Measurements from ENCODE around the gene FALEC. TPM values are rescaled to one million over a fixed set of nuclear protein-coding genes. Genes with fewer than 3 reads are reported as not detected.

Gene FALEC
- total RNA-seq, 6 experiments from 2014 or later, result not detected

GRCh38 chr1:150473659-150474058 is 41.9 kb upstream of the FALEC start:
- no peaks in the 10 kb centered on the region for H3K27me3 ChIP-seq
- peaks cover 0 to 20% (median 8%) of the 10 kb centered on the region in 4 donors for H3K36me3 ChIP-seq
- 4% methylated on average over 4 of the region's 4 CpGs for WGBS (ENCODE audit: insufficient coverage, low coverage, low lambda C conversion rate, missing lambda C conversion rate)
- intact Hi-C loops (cut with DNase I), result no loop called here
- no peak for TF ChIP-seq POLR2A (IDR thresholded peaks at IDR 0.05)
- TF ChIP-seq, protein P1, sequence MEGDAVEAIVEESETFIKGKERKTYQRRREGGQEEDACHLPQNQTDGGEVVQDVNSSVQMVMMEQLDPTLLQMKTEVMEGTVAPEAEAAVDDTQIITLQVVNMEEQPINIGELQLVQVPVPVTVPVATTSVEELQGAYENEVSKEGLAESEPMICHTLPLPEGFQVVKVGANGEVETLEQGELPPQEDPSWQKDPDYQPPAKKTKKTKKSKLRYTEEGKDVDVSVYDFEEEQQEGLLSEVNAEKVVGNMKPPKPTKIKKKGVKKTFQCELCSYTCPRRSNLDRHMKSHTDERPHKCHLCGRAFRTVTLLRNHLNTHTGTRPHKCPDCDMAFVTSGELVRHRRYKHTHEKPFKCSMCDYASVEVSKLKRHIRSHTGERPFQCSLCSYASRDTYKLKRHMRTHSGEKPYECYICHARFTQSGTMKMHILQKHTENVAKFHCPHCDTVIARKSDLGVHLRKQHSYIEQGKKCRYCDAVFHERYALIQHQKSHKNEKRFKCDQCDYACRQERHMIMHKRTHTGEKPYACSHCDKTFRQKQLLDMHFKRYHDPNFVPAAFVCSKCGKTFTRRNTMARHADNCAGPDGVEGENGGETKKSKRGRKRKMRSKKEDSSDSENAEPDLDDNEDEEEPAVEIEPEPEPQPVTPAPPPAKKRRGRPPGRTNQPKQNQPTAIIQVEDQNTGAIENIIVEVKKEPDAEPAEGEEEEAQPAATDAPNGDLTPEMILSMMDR (IDR thresholded peaks at IDR 0.05), result no peak
- peak; percentile 86 to 93 (median 92) for ATAC-seq
- peak overlapping the region in 2 of 3 donors; percentile 58 to 63 for H3K27ac ChIP-seq
- H3K4me1 ChIP-seq, result peaks cover 0 to 89% (median 30%) of the 10 kb centered on the region in 4 donors
- H3K9me3 ChIP-seq, result no peaks in the 10 kb centered on the region
- no peak overlapping the region for H3K4me3 ChIP-seq
- DNase-seq, result peak; percentile 67 to 85 (median 80)

- no peak for TF ChIP-seq POLR2A (IDR thresholded peaks at IDR 0.05)
- TF ChIP-seq, protein P1 (IDR thresholded peaks at IDR 0.05), result no peak
- DNase-seq (no peak), ATAC-seq (no peak)
- Histone ChIP-seq H3K9me3 (no peaks in the 10 kb centered on the region), H3K36me3 (peaks cover 0 to 20% (median 8%) of the 10 kb centered on the region in 4 donors), H3K4me3 (no peak overlapping the region), H3K27me3 (no peaks in the 10 kb centered on the region), H3K4me1 (peaks cover 0 to 89% (median 29%) of the 10 kb centered on the region in 4 donors), H3K27ac (peak overlapping the region in 2 of 3 donors; percentile 58 to 63)
- WGBS (ENCODE audit: insufficient coverage, low coverage, low lambda C conversion rate, missing lambda C conversion rate), result 29% methylated on average over 4 of the region's 4 CpGs
- intact Hi-C loops (cut with DNase I), result no loop called here
These were observed 40.7 kb upstream of the FALEC start for GRCh38 chr1:150474869-150475268.

DNA sequence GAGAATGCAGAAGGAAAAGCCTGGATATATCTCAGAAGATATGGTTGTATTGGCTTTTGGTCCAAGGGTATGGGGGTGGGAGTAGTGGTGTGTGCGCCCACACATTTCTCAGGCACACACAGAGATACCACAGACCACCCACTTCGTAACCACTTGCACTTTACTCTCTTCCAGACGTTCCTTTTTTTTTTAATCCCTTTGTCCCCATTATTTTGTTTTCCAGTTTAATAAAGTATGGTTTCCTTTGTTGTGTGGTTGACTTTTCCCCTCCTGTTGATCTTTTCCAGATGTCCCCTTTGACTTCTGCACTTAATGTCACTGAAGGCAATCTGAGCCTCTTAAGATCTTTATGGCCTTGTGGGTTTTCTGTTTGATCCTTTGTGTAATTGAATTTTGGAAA is 38.8 kb upstream of the FALEC start:
- 77% methylated on average over 3 of the region's 3 CpGs for WGBS (ENCODE audit: insufficient coverage, low coverage, low lambda C conversion rate, missing lambda C conversion rate)
- no peak for DNase-seq

GRCh38 chr1:150477320-150477719 is 38.2 kb upstream of the FALEC start:
- no peaks in the 10 kb centered on the region for H3K9me3 ChIP-seq
- no peak for TF ChIP-seq POLR2A (IDR thresholded peaks at IDR 0.05)
- TF ChIP-seq, protein P1 (IDR thresholded peaks at IDR 0.05), result no peak
- no peaks in the 10 kb centered on the region for H3K27me3 ChIP-seq
- H3K4me3 ChIP-seq, result no peak overlapping the region
- ATAC-seq (no peak), DNase-seq (no peak)
- peak overlapping the region in 1 of 3 donors; percentile 27 for H3K27ac ChIP-seq
- peaks cover 0 to 1% (median 0%) of the 10 kb centered on the region in 4 donors for H3K36me3 ChIP-seq
- peaks cover 0 to 86% (median 27%) of the 10 kb centered on the region in 4 donors for H3K4me1 ChIP-seq
- 67% methylated on average over 1 of the region's 1 CpG for WGBS (ENCODE audit: insufficient coverage, low coverage, low lambda C conversion rate, missing lambda C conversion rate)
- intact Hi-C loops (cut with DNase I), result no loop called here

More for the DNA sequence above, 38.8 kb upstream of the FALEC start:
- Histone ChIP-seq H3K27ac (peak overlapping the region in 1 of 3 donors; percentile 27), H3K27me3 (no peaks in the 10 kb centered on the region), H3K4me1 (peaks cover 0 to 86% (median 27%) of the 10 kb centered on the region in 4 donors), H3K36me3 (peaks cover 0 to 7% (median under 1%) of the 10 kb centered on the region in 4 donors), H3K9me3 (no peaks in the 10 kb centered on the region), H3K4me3 (no peak overlapping the region)
- no peak for ATAC-seq
- TF ChIP-seq, protein P1 (IDR thresholded peaks at IDR 0.05), result no peak
- no peak for TF ChIP-seq POLR2A (IDR thresholded peaks at IDR 0.05)
- intact Hi-C loops (cut with DNase I), result no loop called here

Data from right lobe of liver (tissue), 6 donors.